ENCODE data around the gene SRGAP3.

Gene SRGAP3

GRCh38 chr3:9000041-9000440 lies 249.4 kb downstream of the SRGAP3 start:
- Mint-ChIP-seq H3K27me3 (no peaks in the 10 kb centered on the region), H3K27ac (no peak overlapping the region), H3K4me3 (no peak overlapping the region), H3K4me1 (no peaks in the 10 kb centered on the region), H3K9me3 (no peaks in the 10 kb centered on the region)
- no peak for DNase-seq
- ATAC-seq: no peak

GRCh38 chr3:8997151-8997550 lies 252.3 kb downstream of the SRGAP3 start:
- Mint-ChIP-seq H3K27ac (no peak overlapping the region), H3K4me3 (no peak overlapping the region)

GRCh38 chr3:8996681-8997121 lies 252.7 kb downstream of the SRGAP3 start:
- DNase-seq: no peak
- H3K9me3 Mint-ChIP-seq: no peaks in the 10 kb centered on the region
- no peaks in the 10 kb centered on the region for H3K27me3 Mint-ChIP-seq
- no peaks in the 10 kb centered on the region for H3K4me1 Mint-ChIP-seq
- no peak for ATAC-seq
- H3K4me3 Mint-ChIP-seq: no peak overlapping the region
- H3K27ac Mint-ChIP-seq: no peak overlapping the region

More at GRCh38 chr3:8997151-8997550, 252.3 kb downstream of the SRGAP3 start:
- Mint-ChIP-seq H3K4me1 (no peaks in the 10 kb centered on the region), H3K27me3 (no peaks in the 10 kb centered on the region), H3K9me3 (no peaks in the 10 kb centered on the region)
- no peak for ATAC-seq
- no peak for DNase-seq

- Mint-ChIP-seq H3K4me1 (no peaks in the 10 kb centered on the region), H3K4me3 (no peak overlapping the region), H3K27me3 (no peaks in the 10 kb centered on the region), H3K9me3 (no peaks in the 10 kb centered on the region), H3K27ac (no peak overlapping the region)
- DNase-seq (no peak), ATAC-seq (no peak)
Measured at GRCh38 chr3:8996216-8996615, 253.2 kb downstream of the SRGAP3 start.

- Mint-ChIP-seq H3K27me3 (no peaks in the 10 kb centered on the region), H3K4me1 (no peaks in the 10 kb centered on the region), H3K27ac (no peak overlapping the region), H3K4me3 (no peak overlapping the region), H3K9me3 (no peaks in the 10 kb centered on the region)
- no peak for ATAC-seq
- no peak for DNase-seq
Measured at GRCh38 chr3:8994226-8994625, 255.2 kb downstream of the SRGAP3 start.

- ATAC-seq: no peak
- H3K4me1 Mint-ChIP-seq: no peaks in the 10 kb centered on the region
- no peak overlapping the region for H3K4me3 Mint-ChIP-seq
- DNase-seq: no peak
- no peak overlapping the region for H3K27ac Mint-ChIP-seq
- no peaks in the 10 kb centered on the region for H3K9me3 Mint-ChIP-seq
- H3K27me3 Mint-ChIP-seq: no peaks in the 10 kb centered on the region
Measured at GRCh38 chr3:8993331-8993730, 256.1 kb downstream of the SRGAP3 start.

- Mint-ChIP-seq H3K4me1 (no peaks in the 10 kb centered on the region), H3K9me3 (no peaks in the 10 kb centered on the region), H3K27ac (no peak overlapping the region), H3K27me3 (no peaks in the 10 kb centered on the region), H3K4me3 (no peak overlapping the region)
- no peak for DNase-seq
- no peak for ATAC-seq
Measured at GRCh38 chr3:8992854-8993253, 256.6 kb downstream of the SRGAP3 start.

- no peak overlapping the region for H3K27ac Mint-ChIP-seq
- H3K9me3 Mint-ChIP-seq: no peaks in the 10 kb centered on the region
- H3K4me1 Mint-ChIP-seq: no peaks in the 10 kb centered on the region
- ATAC-seq (no peak), DNase-seq (no peak)
- no peaks in the 10 kb centered on the region for H3K27me3 Mint-ChIP-seq
- no peak overlapping the region for H3K4me3 Mint-ChIP-seq
Measured at GRCh38 chr3:8992199-8992598, 257.2 kb downstream of the SRGAP3 start.

- Mint-ChIP-seq H3K9me3 (no peaks in the 10 kb centered on the region), H3K4me3 (no peak overlapping the region), H3K4me1 (no peaks in the 10 kb centered on the region), H3K27ac (no peak overlapping the region), H3K27me3 (no peaks in the 10 kb centered on the region)
- DNase-seq (no peak), ATAC-seq (no peak)
Measured at GRCh38 chr3:8990266-8991215, 258.9 kb downstream of the SRGAP3 start.

- DNase-seq (no peak), ATAC-seq (no peak)
- Mint-ChIP-seq H3K27ac (no peak overlapping the region), H3K9me3 (no peaks in the 10 kb centered on the region), H3K4me3 (no peak overlapping the region), H3K4me1 (no peaks in the 10 kb centered on the region), H3K27me3 (no peaks in the 10 kb centered on the region)
Measured at GRCh38 chr3:8988791-8989558, 260.5 kb downstream of the SRGAP3 start.

GRCh38 chr3:8988384-8988655 lies 261.1 kb downstream of the SRGAP3 start:
- ATAC-seq (no peak), DNase-seq (no peak)
- no peak overlapping the region for H3K27ac Mint-ChIP-seq
- no peaks in the 10 kb centered on the region for H3K4me1 Mint-ChIP-seq
- no peaks in the 10 kb centered on the region for H3K27me3 Mint-ChIP-seq
- H3K9me3 Mint-ChIP-seq: no peaks in the 10 kb centered on the region
- H3K4me3 Mint-ChIP-seq: no peak overlapping the region

GRCh38 chr3:8987645-8988383 lies 261.6 kb downstream of the SRGAP3 start:
- Mint-ChIP-seq H3K27me3 (no peaks in the 10 kb centered on the region), H3K4me3 (peak overlapping the region; percentile 24 to 62), H3K9me3 (no peaks in the 10 kb centered on the region), H3K4me1 (no peaks in the 10 kb centered on the region), H3K27ac (no peak overlapping the region)
- DNase-seq (peak; percentile 65 to 66), ATAC-seq (peak; percentile 82)

- no peak overlapping the region for H3K4me3 Mint-ChIP-seq
- no peaks in the 10 kb centered on the region for H3K27me3 Mint-ChIP-seq
- no peaks in the 10 kb centered on the region for H3K4me1 Mint-ChIP-seq
Measured at GRCh38 chr3:8987226-8987625, 262.2 kb downstream of the SRGAP3 start.

GRCh38 chr3:8986741-8987140 lies 262.7 kb downstream of the SRGAP3 start:
- no peaks in the 10 kb centered on the region for H3K9me3 Mint-ChIP-seq
- no peak for DNase-seq
- no peak overlapping the region for H3K27ac Mint-ChIP-seq
- H3K27me3 Mint-ChIP-seq: peaks cover 2% of the 10 kb centered on the region
- ATAC-seq: no peak
- no peaks in the 10 kb centered on the region for H3K4me1 Mint-ChIP-seq
- H3K4me3 Mint-ChIP-seq: no peak overlapping the region

More at GRCh38 chr3:8987226-8987625, 262.2 kb downstream of the SRGAP3 start:
- ATAC-seq (no peak), DNase-seq (no peak)
- Mint-ChIP-seq H3K27ac (no peak overlapping the region), H3K9me3 (no peaks in the 10 kb centered on the region)

GRCh38 chr3:8985876-8986275 lies 263.6 kb downstream of the SRGAP3 start:
- no peaks in the 10 kb centered on the region for H3K9me3 Mint-ChIP-seq
- no peak for ATAC-seq
- no peak overlapping the region for H3K27ac Mint-ChIP-seq
- H3K27me3 Mint-ChIP-seq: peaks cover 8% of the 10 kb centered on the region
- no peaks in the 10 kb centered on the region for H3K4me1 Mint-ChIP-seq
- no peak overlapping the region for H3K4me3 Mint-ChIP-seq
- DNase-seq: no peak

- H3K9me3 Mint-ChIP-seq: no peaks in the 10 kb centered on the region
- H3K27ac Mint-ChIP-seq: no peak overlapping the region
- H3K4me1 Mint-ChIP-seq: no peaks in the 10 kb centered on the region
- peaks cover 11% of the 10 kb centered on the region for H3K27me3 Mint-ChIP-seq
- peak; percentile 14 for ATAC-seq
- DNase-seq: no peak
- H3K4me3 Mint-ChIP-seq: no peak overlapping the region
Measured at GRCh38 chr3:8985411-8985831, 264.0 kb downstream of the SRGAP3 start.
